Measurements from ENCODE around the gene TMEM63B. TPM values are rescaled to one million over a fixed set of nuclear protein-coding genes. Genes with fewer than 3 reads are reported as not detected.
A peak's percentile ranks its signal among the peaks of the same experiment; 100 is the strongest.
"Not testable (repeated sequence)": the region's sequence is repeated elsewhere in the genome, so short reads cannot be mapped to it uniquely, and the experiment has no call there.

TMEM63B gene
- polyA plus RNA-seq, 2 of the 4 experiments (the other 2 are of a cell fraction), result 21.6 to 24.0 TPM

- CTCF ChIA-PET, result interaction anchor here (1.0 to 1.6 kb wide), 3 partner anchors 8 to 54 kb away, joined by 3 to 7 read pairs (median 7); no protein-coding TSS in a partner anchor
- TF ChIP-seq POLR2A (IDR thresholded peaks at IDR 0.05; ENCODE audit: low read length) (no peak), CBX8 (IDR thresholded peaks at IDR 0.05) (no peak), SMC3 (IDR thresholded peaks at IDR 0.05) (no peak), GATA3 (IDR thresholded peaks at IDR 0.05; ENCODE audit: borderline replicate concordance) (no peak)
- no peak for ATAC-seq
- H3K4me2 ChIP-seq, result no peak overlapping the region
- no peak for DNase-seq (ENCODE audit: low read depth in 1 of 2, low spot score in 1 of 2)
- H3K4me3 ChIP-seq, result no peak overlapping the region
- 0 out of 3 replicates have a peak, but pooled peaks cover 5% of the 10 kb centered on the region for H3K4me1 ChIP-seq
- H3K27ac ChIP-seq, result no peak overlapping the region
- WGBS (ENCODE audit: missing lambda C conversion rate), result 92% methylated on average over 4 of the region's 4 CpGs
- FAIRE-seq, result no peak
- POLR2A ChIA-PET, result interaction anchor here (1.3 kb wide), 1 partner anchor 66 kb away, joined by 3 read pairs; the partner anchor contains the start of gene HSP90AB1
- H3K9me3 ChIP-seq, result no peaks in the 10 kb centered on the region
Measured at GRCh38 chr6:44180406-44180805, 53.1 kb downstream of the TMEM63B start.

GRCh38 chr6:44180886-44181285 is 53.5 kb downstream of the TMEM63B start:
- no peak for FAIRE-seq
- ChIA-PET CTCF (interaction anchor here (1.0 to 1.6 kb wide), 3 partner anchors 8 to 54 kb away, joined by 3 to 7 read pairs (median 7); no protein-coding TSS in a partner anchor), POLR2A (interaction anchor here (1.3 kb wide), 1 partner anchor 66 kb away, joined by 3 read pairs; the partner anchor contains the start of gene HSP90AB1)
- ATAC-seq, result peak; percentile 23 to 48; a peak in 2 of 6 replicates
- Histone ChIP-seq H3K27ac (no peak overlapping the region), H3K4me1 (0 out of 3 replicates have a peak, but pooled peaks cover 5% of the 10 kb centered on the region), H3K4me2 (no peak overlapping the region), H3K4me3 (no peak overlapping the region), H3K9me3 (no peaks in the 10 kb centered on the region)
- TF ChIP-seq FOSL2 (IDR thresholded peaks at IDR 0.05), result no peak
- no peak for TF ChIP-seq FOSL2 (CRISPR knock-in tag; IDR thresholded peaks at IDR 0.05)
- TF ChIP-seq EHMT2 (IDR thresholded peaks at IDR 0.05; ENCODE audit: low read depth), result no peak
- 93% methylated on average over 4 of the region's 4 CpGs for WGBS (ENCODE audit: missing lambda C conversion rate)
- DNase-seq (ENCODE audit: low read depth in 1 of 2, low spot score in 1 of 2), result no peak

GRCh38 chr6:44181784-44182183 is 54.4 kb downstream of the TMEM63B start:
- H3K4me1 ChIP-seq; DNase-seq (ENCODE audit: low read depth in 1 of 2, low spot score in 1 of 2); H3K27ac ChIP-seq; POLR2A ChIA-PET; H3K4me2 ChIP-seq; ATAC-seq; FAIRE-seq; H3K9me3 ChIP-seq; H3K4me3 ChIP-seq: not testable (repeated sequence)
- CTCF ChIA-PET, result interaction anchor here (0.6 to 1.6 kb wide), 2 partner anchors 9 to 87 kb away, joined by 3 to 7 read pairs; no protein-coding TSS in a partner anchor

- no peak for FAIRE-seq
Measured at GRCh38 chr6:44182911-44183390, 55.6 kb downstream of the TMEM63B start.

GRCh38 chr6:44183783-44184182 is 56.4 kb downstream of the TMEM63B start:
- POLR2A ChIA-PET, result no interaction called here
- no peak for TF ChIP-seq ZFP36 (IDR thresholded peaks at IDR 0.05; ENCODE audit: borderline replicate concordance, partially characterized antibody)
- no peak for TF ChIP-seq RAD21 (conservative IDR thresholded peaks at IDR 0.05 in 1 of 2, IDR thresholded peaks at IDR 0.05 in 1 of 2)
- no peak for TF ChIP-seq ZC3H11A (IDR thresholded peaks at IDR 0.05)
- TF ChIP-seq HDAC2 (IDR thresholded peaks at IDR 0.05), result no peak
- TF ChIP-seq USF2 (IDR thresholded peaks at IDR 0.05), result no peak
- no peak for TF ChIP-seq REST (IDR thresholded peaks at IDR 0.05)
- TF ChIP-seq PBX3 (IDR thresholded peaks at IDR 0.05), result no peak
- TF ChIP-seq RCOR1 (IDR thresholded peaks at IDR 0.05; ENCODE audit: low read depth, low read length), result no peak
- TF ChIP-seq MYC (IDR thresholded peaks at IDR 0.05; ENCODE audit: borderline replicate concordance, low read length), result no peak
- TF ChIP-seq ESRRA (IDR thresholded peaks at IDR 0.05; ENCODE audit: borderline replicate concordance, low read length), result no peak

More at GRCh38 chr6:44182911-44183390, 55.6 kb downstream of the TMEM63B start:
- H3K27ac ChIP-seq, result no peak overlapping the region
- H3K4me2 ChIP-seq, result no peak overlapping the region
- H3K9me3 ChIP-seq, result no peaks in the 10 kb centered on the region
- ChIA-PET POLR2A (no interaction called here), CTCF (interaction anchor here (1.0 to 2.6 kb wide), 2 partner anchors 10 kb away, joined by 7 to 9 read pairs; no protein-coding TSS in a partner anchor)
- WGBS (ENCODE audit: missing lambda C conversion rate), result 87% methylated on average over 4 of the region's 4 CpGs
- H3K4me1 ChIP-seq, result 0 out of 3 replicates have a peak, but pooled peaks cover 5% of the 10 kb centered on the region
- ATAC-seq, result no peak
- H3K4me3 ChIP-seq, result no peak overlapping the region
- no peak for DNase-seq (ENCODE audit: low read depth in 1 of 2, low spot score in 1 of 2)
- TF ChIP-seq PHF8 (IDR thresholded peaks at IDR 0.05; ENCODE audit: borderline replicate concordance, low read depth), result no peak
- TF ChIP-seq POLR2AphosphoS2 (conservative IDR thresholded peaks at IDR 0.05; ENCODE audit: low read length), result no peak
- no peak for TF ChIP-seq MAFK (IDR thresholded peaks at IDR 0.05; ENCODE audit: partially characterized antibody)
- no peak for TF ChIP-seq E2F6 (IDR thresholded peaks at IDR 0.05; ENCODE audit: borderline replicate concordance, low read depth)
- TF ChIP-seq ZC3H11A (IDR thresholded peaks at IDR 0.05), result no peak
- no peak for TF ChIP-seq CHD4 (IDR thresholded peaks at IDR 0.05; ENCODE audit: borderline replicate concordance)
- TF ChIP-seq JUNB (IDR thresholded peaks at IDR 0.05), result no peak
- no peak for TF ChIP-seq HDAC2 (IDR thresholded peaks at IDR 0.05)
- TF ChIP-seq SREBF2 (IDR thresholded peaks at IDR 0.05), result no peak
- TF ChIP-seq HOXB5 (CRISPR knock-in tag; IDR thresholded peaks at IDR 0.05), result no peak

More at GRCh38 chr6:44183783-44184182, 56.4 kb downstream of the TMEM63B start:
- ATAC-seq (no peak), DNase-seq (ENCODE audit: low read depth in 1 of 2, low spot score in 1 of 2) (no peak), FAIRE-seq (no peak)
- no peak overlapping the region for H3K4me3 ChIP-seq
- WGBS (ENCODE audit: missing lambda C conversion rate), result 42% methylated on average over 6 of the region's 9 CpGs
- H3K4me1 ChIP-seq, result 0 out of 3 replicates have a peak, but pooled peaks cover 5% of the 10 kb centered on the region
- H3K9me3 ChIP-seq, result no peaks in the 10 kb centered on the region
- CTCF ChIA-PET, result interaction anchor here (2.6 kb wide), 1 partner anchor 11 kb away, joined by 9 read pairs; no protein-coding TSS in a partner anchor
- no peak overlapping the region for H3K4me2 ChIP-seq
- H3K27ac ChIP-seq, result no peak overlapping the region
